Panc1 (cell line): ENCODE results near the gene SSX2IP. TPM values are rescaled to one million over a fixed set of nuclear protein-coding genes. Genes with fewer than 3 reads are reported as not detected.
"Not testable (repeated sequence)": the region's sequence is repeated elsewhere in the genome, so short reads cannot be mapped to it uniquely, and the experiment has no call there.

ENCODE experiments used
- ATAC-seq: fragments of 200-7000 bp; cut with Tn5 transposase; 2 replicates; pipeline ENCODE4 v1.9.1; 2020; ENCODE audit warnings: mild to moderate bottlenecking, moderate library complexity
- BruUV-seq: library from RNA; stranded (reverse); fragments of 400-500 nt; replicated peaks from 2 replicates; lab custom pipeline; 2021; lab: Mats Ljungman, UMichigan
- CTCF ChIA-PET: fragments of 300-600 bp; sonication (Branson Sonifier 250); formaldehyde crosslinking; loops from one replicate; lab custom pipeline; 2022; ENCODE audit warnings: antibody characterized with exemption; lab: Charles Lee
- POLR2A ChIA-PET: fragments of 300-600 bp; sonication (Branson Sonifier 250); formaldehyde crosslinking; loops from one replicate; lab custom pipeline; 2022; ENCODE audit warnings: antibody characterized with exemption; lab: Charles Lee
- DNase-seq: peaks from one replicate; pipeline ENCODE4 v3.0.0-alpha.2; 2010; ENCODE audit warnings: low read depth, low spot score
- H3K27ac ChIP-seq: 2 replicates; pipeline ENCODE4 v1.5.1; 2011; ENCODE audit warnings: mild to moderate bottlenecking, low read length, inconsistent platforms
- H3K27me3 ChIP-seq: fragments of 200-500 bp; sonication (Bioruptor generic); 2 replicates; pipeline ENCODE4 v1.6.0; 2014; ENCODE audit warnings: low read length, inconsistent platforms; ENCODE audit not compliant: control insufficient read depth, insufficient read depth
- H3K36me3 ChIP-seq: fragments of 200-500 bp; sonication (Bioruptor generic); 2 replicates; pipeline ENCODE4 v1.5.1; 2014; ENCODE audit warnings: inconsistent platforms, mild to moderate bottlenecking, low read length, moderate library complexity; ENCODE audit not compliant: control insufficient read depth, insufficient read depth
- H3K4me1 ChIP-seq: 2 replicates; pipeline ENCODE4 v1.5.1; 2011; ENCODE audit warnings: inconsistent platforms, mild to moderate bottlenecking, low read length, moderate library complexity; ENCODE audit not compliant: control insufficient read depth, insufficient read depth
- H3K4me3 ChIP-seq, 2 experiments: 2 replicates each; pipeline ENCODE4 v1.5.1; 2011 to 2012; ENCODE audit warnings: low read depth in 2 of 2, low read length in 2 of 2, mild to moderate bottlenecking in 2 of 2, inconsistent platforms in 1 of 2, moderate library complexity in 1 of 2
- H3K9me3 ChIP-seq: fragments of 200-500 bp; sonication (Bioruptor generic); 2 replicates; pipeline ENCODE4 v1.5.1; 2014; ENCODE audit warnings: low read depth, mild to moderate bottlenecking, inconsistent platforms, low read length, moderate library complexity; ENCODE audit not compliant: control insufficient read depth, insufficient read depth
- POLR2AphosphoS5 ChIP-seq: IDR thresholded peaks from 2 replicates; pipeline ENCODE4 v1.6.1; 2012; ENCODE audit warnings: mild to moderate bottlenecking, low read depth, low read length, moderate library complexity
- SIN3A ChIP-seq: IDR thresholded peaks from 2 replicates; pipeline ENCODE4 v1.6.1; 2012; ENCODE audit warnings: low read depth, mild to moderate bottlenecking, low read length, moderate library complexity, borderline replicate concordance; ENCODE audit not compliant: insufficient read depth
- TCF7L2 ChIP-seq: IDR thresholded peaks from 2 replicates; pipeline ENCODE4 v1.6.1; 2011; ENCODE audit warnings: mild to moderate bottlenecking, low read depth, low read length, inconsistent platforms
- in situ Hi-C: cut with HindIII; loops from 2 replicates; pipeline ENCODE4 v1.10.0; 2016; ENCODE audit warnings: low sequenced_read_pairs, low pct_unique_long_range_greater_than_20kb
- intact Hi-C: fragments of 100-400 bp; cut with micrococcal nuclease; formaldehyde crosslinking; loops from one replicate; pipeline ENCODE4 v1.10.0; 2022; ENCODE audit not compliant: unreplicated experiment
- total RNA-seq: library from RNA; stranded (reverse); gene quantifications from one replicate; pipeline ENCODE4 v1.2.1, GENCODE V29; 2021; ENCODE audit not compliant: unreplicated experiment
- TF ChIP-seq, protein P1 (sequence below), 2 experiments: IDR thresholded peaks; 2 replicates each; pipeline ENCODE4 v1.6.1; 2011 to 2012; ENCODE audit warnings: low read depth in 2 of 2, control low read depth in 1 of 2, low read length in 1 of 2, mild to moderate bottlenecking in 1 of 2, moderate library complexity in 1 of 2; ENCODE audit not compliant: insufficient read depth in 1 of 2
- TF ChIP-seq, protein P2 (sequence below): fragments of 450-650 bp; IDR thresholded peaks from 2 replicates; pipeline ENCODE4 v1.5.1; 2017; ENCODE audit warnings: mild to moderate bottlenecking

Gene SSX2IP
- total RNA-seq, 1 experiment from 2014 or later, result 81.8 TPM

DNA sequence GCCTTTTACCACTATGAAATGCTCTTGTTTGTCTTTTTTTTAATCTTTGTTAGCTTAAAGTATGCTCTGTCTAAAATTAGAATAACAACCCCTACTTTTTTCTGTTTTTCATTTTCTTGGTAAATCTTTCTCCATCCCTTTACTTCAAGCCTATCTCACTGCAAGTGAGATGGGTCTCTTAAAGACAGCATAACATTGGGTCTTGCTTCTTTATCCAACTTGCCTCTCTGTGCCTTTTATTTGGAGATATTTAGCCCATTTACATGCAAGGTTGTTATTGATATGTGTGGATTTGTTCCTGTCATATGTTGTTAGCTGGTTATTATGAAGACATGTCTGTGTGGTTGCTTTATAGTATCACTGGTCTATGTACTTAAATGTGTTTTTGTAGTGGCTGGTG is 41.3 kb upstream of the SSX2IP start:
- BruUV-seq, result no TSS peak
- no peak overlapping the region for H3K4me3 ChIP-seq
- TF ChIP-seq, protein P1, sequence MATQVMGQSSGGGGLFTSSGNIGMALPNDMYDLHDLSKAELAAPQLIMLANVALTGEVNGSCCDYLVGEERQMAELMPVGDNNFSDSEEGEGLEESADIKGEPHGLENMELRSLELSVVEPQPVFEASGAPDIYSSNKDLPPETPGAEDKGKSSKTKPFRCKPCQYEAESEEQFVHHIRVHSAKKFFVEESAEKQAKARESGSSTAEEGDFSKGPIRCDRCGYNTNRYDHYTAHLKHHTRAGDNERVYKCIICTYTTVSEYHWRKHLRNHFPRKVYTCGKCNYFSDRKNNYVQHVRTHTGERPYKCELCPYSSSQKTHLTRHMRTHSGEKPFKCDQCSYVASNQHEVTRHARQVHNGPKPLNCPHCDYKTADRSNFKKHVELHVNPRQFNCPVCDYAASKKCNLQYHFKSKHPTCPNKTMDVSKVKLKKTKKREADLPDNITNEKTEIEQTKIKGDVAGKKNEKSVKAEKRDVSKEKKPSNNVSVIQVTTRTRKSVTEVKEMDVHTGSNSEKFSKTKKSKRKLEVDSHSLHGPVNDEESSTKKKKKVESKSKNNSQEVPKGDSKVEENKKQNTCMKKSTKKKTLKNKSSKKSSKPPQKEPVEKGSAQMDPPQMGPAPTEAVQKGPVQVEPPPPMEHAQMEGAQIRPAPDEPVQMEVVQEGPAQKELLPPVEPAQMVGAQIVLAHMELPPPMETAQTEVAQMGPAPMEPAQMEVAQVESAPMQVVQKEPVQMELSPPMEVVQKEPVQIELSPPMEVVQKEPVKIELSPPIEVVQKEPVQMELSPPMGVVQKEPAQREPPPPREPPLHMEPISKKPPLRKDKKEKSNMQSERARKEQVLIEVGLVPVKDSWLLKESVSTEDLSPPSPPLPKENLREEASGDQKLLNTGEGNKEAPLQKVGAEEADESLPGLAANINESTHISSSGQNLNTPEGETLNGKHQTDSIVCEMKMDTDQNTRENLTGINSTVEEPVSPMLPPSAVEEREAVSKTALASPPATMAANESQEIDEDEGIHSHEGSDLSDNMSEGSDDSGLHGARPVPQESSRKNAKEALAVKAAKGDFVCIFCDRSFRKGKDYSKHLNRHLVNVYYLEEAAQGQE (IDR thresholded peaks at IDR 0.05; ENCODE audit: insufficient read depth in 1 of 2, low read depth in 2 of 2, low read length in 1 of 2), result no peak
- TF ChIP-seq, protein P2, sequence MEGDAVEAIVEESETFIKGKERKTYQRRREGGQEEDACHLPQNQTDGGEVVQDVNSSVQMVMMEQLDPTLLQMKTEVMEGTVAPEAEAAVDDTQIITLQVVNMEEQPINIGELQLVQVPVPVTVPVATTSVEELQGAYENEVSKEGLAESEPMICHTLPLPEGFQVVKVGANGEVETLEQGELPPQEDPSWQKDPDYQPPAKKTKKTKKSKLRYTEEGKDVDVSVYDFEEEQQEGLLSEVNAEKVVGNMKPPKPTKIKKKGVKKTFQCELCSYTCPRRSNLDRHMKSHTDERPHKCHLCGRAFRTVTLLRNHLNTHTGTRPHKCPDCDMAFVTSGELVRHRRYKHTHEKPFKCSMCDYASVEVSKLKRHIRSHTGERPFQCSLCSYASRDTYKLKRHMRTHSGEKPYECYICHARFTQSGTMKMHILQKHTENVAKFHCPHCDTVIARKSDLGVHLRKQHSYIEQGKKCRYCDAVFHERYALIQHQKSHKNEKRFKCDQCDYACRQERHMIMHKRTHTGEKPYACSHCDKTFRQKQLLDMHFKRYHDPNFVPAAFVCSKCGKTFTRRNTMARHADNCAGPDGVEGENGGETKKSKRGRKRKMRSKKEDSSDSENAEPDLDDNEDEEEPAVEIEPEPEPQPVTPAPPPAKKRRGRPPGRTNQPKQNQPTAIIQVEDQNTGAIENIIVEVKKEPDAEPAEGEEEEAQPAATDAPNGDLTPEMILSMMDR, result no peak
- no peak for TF ChIP-seq SIN3A
- TF ChIP-seq POLR2AphosphoS5, result no peak
- TF ChIP-seq TCF7L2, result no peak
- in situ Hi-C loops (no loop called here), intact Hi-C loops (no loop called here)
- peaks cover 7% of the 10 kb centered on the region; the same call in 1 of the 2 replicates for H3K27me3 ChIP-seq
- ChIA-PET POLR2A (no interaction called here), CTCF (no interaction called here)
- H3K9me3 ChIP-seq, result no peaks in the 10 kb centered on the region
- no peaks in the 10 kb centered on the region for H3K36me3 ChIP-seq
- no peaks in the 10 kb centered on the region for H3K4me1 ChIP-seq
- ATAC-seq (no peak), DNase-seq (no peak)
- no peak overlapping the region for H3K27ac ChIP-seq

DNA sequence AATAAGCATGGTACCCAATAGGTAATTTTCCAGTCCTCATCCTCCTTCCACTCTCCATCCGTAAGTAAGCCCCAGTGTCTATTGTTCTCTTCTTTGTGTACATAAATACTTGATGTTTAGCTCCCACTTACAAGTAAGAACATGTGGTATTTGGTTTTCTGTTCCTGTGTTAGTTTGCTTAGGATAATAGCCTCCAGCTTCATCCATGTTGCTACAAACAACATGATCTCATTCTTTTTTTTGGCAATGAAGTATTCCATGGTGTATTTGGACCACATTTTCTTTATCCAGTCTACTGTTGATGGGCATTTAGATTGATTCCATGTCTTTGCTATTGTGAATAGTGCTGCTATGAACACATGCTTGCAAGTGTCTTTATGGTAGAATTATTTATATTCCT is 37.5 kb upstream of the SSX2IP start:
- DNase-seq, BruUV-seq, H3K4me1 ChIP-seq, H3K36me3 ChIP-seq, H3K27ac ChIP-seq, POLR2A ChIA-PET, H3K4me3 ChIP-seq, in situ Hi-C loops, H3K9me3 ChIP-seq, CTCF ChIA-PET, H3K27me3 ChIP-seq, intact Hi-C loops, ATAC-seq: not testable (repeated sequence)

DNA sequence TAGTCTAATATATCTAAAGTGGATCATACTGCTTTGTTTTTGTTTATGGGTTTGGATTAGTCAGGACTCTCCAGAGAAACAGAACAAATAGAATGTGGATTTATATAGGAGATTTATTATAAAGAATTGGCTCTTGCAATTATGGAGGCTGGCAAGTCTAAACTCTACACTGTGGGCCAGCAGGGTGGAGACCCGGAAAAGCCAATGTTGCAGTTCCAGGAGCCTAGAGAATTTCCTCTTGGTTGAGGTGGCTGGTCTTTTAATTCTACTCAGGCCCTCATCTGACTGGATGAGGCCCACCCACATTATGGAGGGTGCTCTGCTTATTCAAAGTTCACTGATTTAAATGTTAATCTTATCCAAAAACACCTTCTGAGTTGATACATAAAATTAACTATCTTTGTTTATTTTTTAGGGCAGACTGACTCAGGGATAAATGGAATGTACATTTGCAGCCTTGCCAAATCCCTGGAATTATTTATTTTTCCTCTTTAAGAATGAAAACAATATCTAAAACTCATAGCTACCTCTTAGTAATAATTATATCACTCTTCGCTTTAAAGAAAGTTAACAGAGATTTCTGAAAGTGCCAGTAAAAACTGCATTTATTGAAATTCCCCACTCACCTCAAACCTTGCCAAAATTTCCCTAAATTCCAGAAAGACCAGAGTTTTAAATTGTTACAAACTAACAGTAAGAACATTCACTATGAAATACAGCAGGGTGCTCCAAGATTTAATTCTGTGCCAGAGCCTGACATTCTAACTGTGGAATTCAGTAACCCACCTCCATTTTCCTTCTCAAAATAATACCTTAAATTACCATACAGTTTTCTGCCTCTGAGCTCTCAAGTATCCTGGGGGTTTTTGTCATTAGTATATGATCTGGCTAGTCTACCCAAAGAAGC is 36.6 kb upstream of the SSX2IP start:
- Histone ChIP-seq H3K36me3 (no peaks in the 10 kb centered on the region), H3K27ac (no peak overlapping the region), H3K4me3 (no peak overlapping the region), H3K9me3 (no peaks in the 10 kb centered on the region), H3K27me3 (peaks cover 2% of the 10 kb centered on the region; the same call in 1 of the 2 replicates), H3K4me1 (no peaks in the 10 kb centered on the region)
- POLR2A ChIA-PET, result no interaction called here
- TF ChIP-seq, protein P1 (IDR thresholded peaks at IDR 0.05; ENCODE audit: insufficient read depth in 1 of 2, low read depth in 2 of 2, low read length in 1 of 2), result no peak
- TF ChIP-seq POLR2AphosphoS5, result no peak
- no peak for TF ChIP-seq TCF7L2
- TF ChIP-seq SIN3A, result no peak
- TF ChIP-seq, protein P2, result no peak
- intact Hi-C loops, result no loop called here
- no peak for ATAC-seq
- CTCF ChIA-PET, result no interaction called here
- no TSS peak for BruUV-seq
- in situ Hi-C loops, result no loop called here
- no peak for DNase-seq
